ENCODE results near the gene ZMYND8.
"Not testable (repeated sequence)": the region's sequence is repeated elsewhere in the genome, so short reads cannot be mapped to it uniquely, and the experiment has no call there.

Gene ZMYND8

DNA sequence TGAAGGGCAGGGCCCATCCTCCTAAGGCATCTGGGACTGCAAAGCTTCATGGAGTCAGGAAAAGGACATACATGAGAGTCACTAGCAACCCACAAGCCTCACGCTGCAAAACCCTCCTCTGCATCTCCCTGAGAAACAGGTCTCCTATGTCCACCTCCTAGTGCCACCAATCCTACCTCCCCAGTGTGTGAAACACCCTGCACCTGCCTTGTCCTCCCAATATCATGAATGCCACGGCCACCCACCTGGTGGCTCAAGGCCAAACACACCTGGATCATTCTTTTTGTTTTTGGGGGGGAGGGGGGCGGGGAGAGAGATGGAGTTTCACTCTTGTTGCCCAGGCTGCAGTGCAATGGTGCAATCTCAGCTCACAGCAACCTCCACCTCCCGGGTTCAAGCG, 90.5 kb downstream of the ZMYND8 start:
- H3K4me2 ChIP-seq (ENCODE audit: insufficient read depth, low read length), result no peak overlapping the region

GRCh38 chr20:47265214-47265613, 91.3 kb downstream of the ZMYND8 start:
- H3K27ac ChIP-seq (ENCODE audit: low read length), result no peak overlapping the region
- no peak overlapping the region for H3K4me3 ChIP-seq (ENCODE audit: low read depth in 1 of 2, low read length in 2 of 2)
- H3K9me3 ChIP-seq (ENCODE audit: insufficient read depth, low read length, severe bottlenecking), result no peaks in the 10 kb centered on the region
- TF ChIP-seq CTCF (IDR thresholded peaks at IDR 0.05; ENCODE audit: borderline replicate concordance, extremely low read depth, low read length, poor library complexity, severe bottlenecking), result no peak
- no peak for TF ChIP-seq EZH2 (IDR thresholded peaks at IDR 0.05; ENCODE audit: borderline replicate concordance, low read depth, low read length, severe bottlenecking)
- H3K4me2 ChIP-seq (ENCODE audit: insufficient read depth, low read length), result no peak overlapping the region
- peaks cover 24% of the 10 kb centered on the region for H4K20me1 ChIP-seq (ENCODE audit: insufficient read depth, low read length)
- DNase-seq (no peak), ATAC-seq (ENCODE audit: insufficient read depth, low read depth) (no peak)
- no peak overlapping the region for H3K9ac ChIP-seq (ENCODE audit: low read depth, low read length)
- H3K79me2 ChIP-seq (ENCODE audit: insufficient read depth, low read length), result peaks cover 27% of the 10 kb centered on the region
- no peak overlapping the region for H2AFZ ChIP-seq (ENCODE audit: low read depth, low read length)
- H3K4me1 ChIP-seq (ENCODE audit: insufficient read depth, low read length), result peaks cover 10% of the 10 kb centered on the region
- no peaks in the 10 kb centered on the region for H3K27me3 ChIP-seq (ENCODE audit: insufficient read depth, low read length, poor library complexity)
- peaks cover 78% of the 10 kb centered on the region for H3K36me3 ChIP-seq (ENCODE audit: insufficient read depth, low read length)

More for the DNA sequence above, 90.5 kb downstream of the ZMYND8 start:
- H3K27me3 ChIP-seq (ENCODE audit: insufficient read depth, low read length, poor library complexity), result no peaks in the 10 kb centered on the region
- no peak for ATAC-seq (ENCODE audit: insufficient read depth, low read depth)
- peaks cover 10% of the 10 kb centered on the region for H3K4me1 ChIP-seq (ENCODE audit: insufficient read depth, low read length)
- no peak overlapping the region for H3K27ac ChIP-seq (ENCODE audit: low read length)
- H3K36me3 ChIP-seq (ENCODE audit: insufficient read depth, low read length), result peaks cover 72% of the 10 kb centered on the region
- peaks cover 20% of the 10 kb centered on the region for H4K20me1 ChIP-seq (ENCODE audit: insufficient read depth, low read length)
- H3K79me2 ChIP-seq (ENCODE audit: insufficient read depth, low read length), result peaks cover 25% of the 10 kb centered on the region
- H3K9me3 ChIP-seq (ENCODE audit: insufficient read depth, low read length, severe bottlenecking), result no peaks in the 10 kb centered on the region
- no peak overlapping the region for H3K4me3 ChIP-seq (ENCODE audit: low read depth in 1 of 2, low read length in 2 of 2)
- no peak overlapping the region for H2AFZ ChIP-seq (ENCODE audit: low read depth, low read length)
- no peak for DNase-seq
- H3K9ac ChIP-seq (ENCODE audit: low read depth, low read length), result no peak overlapping the region
- no peak for TF ChIP-seq EZH2 (IDR thresholded peaks at IDR 0.05; ENCODE audit: borderline replicate concordance, low read depth, low read length, severe bottlenecking)
- TF ChIP-seq CTCF (IDR thresholded peaks at IDR 0.05; ENCODE audit: borderline replicate concordance, extremely low read depth, low read length, poor library complexity, severe bottlenecking), result no peak

GRCh38 chr20:47264137-47264769, 92.2 kb downstream of the ZMYND8 start:
- H3K27ac ChIP-seq (ENCODE audit: low read length); H3K4me2 ChIP-seq (ENCODE audit: insufficient read depth, low read length); H3K27me3 ChIP-seq (ENCODE audit: insufficient read depth, low read length, poor library complexity); H3K4me3 ChIP-seq (ENCODE audit: low read depth in 1 of 2, low read length in 2 of 2); H3K9me3 ChIP-seq (ENCODE audit: insufficient read depth, low read length, severe bottlenecking); ATAC-seq (ENCODE audit: insufficient read depth, low read depth); DNase-seq; H2AFZ ChIP-seq (ENCODE audit: low read depth, low read length); H3K9ac ChIP-seq (ENCODE audit: low read depth, low read length): not testable (repeated sequence)
- peaks cover 10% of the 10 kb centered on the region for H3K4me1 ChIP-seq (ENCODE audit: insufficient read depth, low read length)
- peaks cover 34% of the 10 kb centered on the region for H4K20me1 ChIP-seq (ENCODE audit: insufficient read depth, low read length)
- peaks cover 25% of the 10 kb centered on the region for H3K79me2 ChIP-seq (ENCODE audit: insufficient read depth, low read length)
- H3K36me3 ChIP-seq (ENCODE audit: insufficient read depth, low read length), result peaks cover 79% of the 10 kb centered on the region

DNA sequence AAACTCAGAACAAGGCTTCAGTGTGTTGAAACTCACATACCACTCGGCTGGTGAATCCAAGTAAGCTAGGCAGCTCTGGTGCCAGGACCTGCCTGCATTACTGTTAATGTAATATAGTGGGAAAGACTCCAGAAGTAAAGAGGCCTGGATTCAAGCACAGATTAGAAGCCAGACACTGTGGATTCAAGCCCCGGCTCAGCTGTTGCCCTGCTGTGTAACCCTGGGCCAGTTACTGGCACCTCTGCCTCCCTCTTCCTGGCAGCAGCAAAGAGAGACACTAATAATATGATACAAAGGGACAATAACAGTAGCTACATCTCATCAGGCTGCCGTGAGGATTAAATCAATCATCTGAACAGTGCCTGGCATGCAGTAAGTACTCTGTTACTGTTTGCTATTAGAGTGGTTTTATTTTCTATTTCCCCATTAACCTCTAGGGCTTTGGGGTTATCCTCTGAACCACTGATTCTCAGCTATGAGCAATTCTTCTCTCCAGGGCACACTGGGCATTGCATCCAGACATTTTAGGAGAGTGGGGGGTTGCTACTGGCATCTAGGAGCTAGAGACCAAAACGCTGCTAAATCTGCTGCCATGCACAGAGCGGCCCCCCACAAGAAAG, 92.9 kb downstream of the ZMYND8 start:
- Histone ChIP-seq H2AFZ (ENCODE audit: low read depth, low read length) (no peak overlapping the region), H3K4me3 (ENCODE audit: low read depth in 1 of 2, low read length in 2 of 2) (no peak overlapping the region), H3K27me3 (ENCODE audit: insufficient read depth, low read length, poor library complexity) (no peaks in the 10 kb centered on the region), H3K79me2 (ENCODE audit: insufficient read depth, low read length) (peaks cover 23% of the 10 kb centered on the region), H3K4me1 (ENCODE audit: insufficient read depth, low read length) (peaks cover 10% of the 10 kb centered on the region), H3K9me3 (ENCODE audit: insufficient read depth, low read length, severe bottlenecking) (no peaks in the 10 kb centered on the region), H3K4me2 (ENCODE audit: insufficient read depth, low read length) (no peak overlapping the region), H3K9ac (ENCODE audit: low read depth, low read length) (no peak overlapping the region), H3K27ac (ENCODE audit: low read length) (peak overlapping the region; percentile 63; the same call in 1 of the 2 replicates), H4K20me1 (ENCODE audit: insufficient read depth, low read length) (peaks cover 40% of the 10 kb centered on the region), H3K36me3 (ENCODE audit: insufficient read depth, low read length) (peaks cover 84% of the 10 kb centered on the region)
- no peak for TF ChIP-seq CTCF (IDR thresholded peaks at IDR 0.05; ENCODE audit: borderline replicate concordance, extremely low read depth, low read length, poor library complexity, severe bottlenecking)
- TF ChIP-seq EZH2 (IDR thresholded peaks at IDR 0.05; ENCODE audit: borderline replicate concordance, low read depth, low read length, severe bottlenecking), result no peak
- DNase-seq (no peak), ATAC-seq (ENCODE audit: insufficient read depth, low read depth) (no peak)

Data from DND-41 (cell line).